NCI-H1436 (cell line): Measurements from ENCODE around the gene LRP5.
A peak's percentile ranks its signal among the peaks of the same experiment; 100 is the strongest.

Experiments
- DNase-seq: peaks from one replicate; lab custom pipeline; 2025; lab: John Stamatoyannopoulos, UW

Gene LRP5

GRCh38 chr11:68312117-68312779 lies at the start of gene LRP5:
TSS of gene LRP5 (plus strand) at chr11:68312591. CDS start at chr11:68312715, 124 bp downstream.
- DNase-seq, result peak; percentile 49

GRCh38 chr11:68263444-68264035 lies 48.9 kb upstream of the LRP5 start:
- no peak for DNase-seq

GRCh38 chr11:68264244-68264643 lies 48.1 kb upstream of the LRP5 start:
- no peak for DNase-seq

DNA sequence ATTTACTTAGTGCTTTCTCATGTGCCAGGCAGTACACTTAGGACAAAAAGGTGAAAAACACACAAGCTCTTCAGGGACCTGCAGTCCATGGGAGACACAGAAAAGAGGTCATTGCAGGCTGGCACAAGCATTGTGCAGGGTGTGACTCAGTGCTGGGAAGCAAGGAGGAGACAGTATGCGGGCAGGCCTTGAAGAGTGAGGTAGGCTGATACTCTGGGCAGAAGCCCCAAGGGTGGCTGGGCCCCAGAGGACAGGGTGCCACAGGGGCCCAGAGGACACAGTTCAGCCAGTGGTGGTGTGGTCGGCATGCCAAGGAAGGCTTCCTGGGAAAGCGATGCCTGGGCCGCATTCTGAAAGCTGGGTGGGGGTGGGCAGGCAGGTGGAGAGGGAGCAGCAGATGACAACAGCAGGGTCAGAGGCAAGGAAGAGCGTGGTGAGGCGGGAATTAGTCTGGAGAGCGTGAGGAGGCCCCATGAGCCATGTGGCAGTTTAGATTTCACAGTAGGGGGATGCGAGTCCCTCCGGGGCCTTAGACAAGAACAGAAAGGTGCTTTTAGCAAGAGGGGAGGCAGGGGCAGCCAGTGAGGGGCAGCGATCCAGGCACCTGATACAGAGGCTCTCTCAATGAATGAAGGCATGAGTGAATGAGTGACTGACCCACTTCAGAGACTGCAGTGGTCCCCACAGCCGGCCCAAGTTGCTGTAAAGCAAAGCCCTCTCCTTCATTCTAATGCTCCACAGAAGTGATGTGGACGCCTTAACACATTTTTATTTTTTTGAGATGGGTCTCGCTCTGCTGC lies 47.5 kb upstream of the LRP5 start:
- no peak for DNase-seq

DNA sequence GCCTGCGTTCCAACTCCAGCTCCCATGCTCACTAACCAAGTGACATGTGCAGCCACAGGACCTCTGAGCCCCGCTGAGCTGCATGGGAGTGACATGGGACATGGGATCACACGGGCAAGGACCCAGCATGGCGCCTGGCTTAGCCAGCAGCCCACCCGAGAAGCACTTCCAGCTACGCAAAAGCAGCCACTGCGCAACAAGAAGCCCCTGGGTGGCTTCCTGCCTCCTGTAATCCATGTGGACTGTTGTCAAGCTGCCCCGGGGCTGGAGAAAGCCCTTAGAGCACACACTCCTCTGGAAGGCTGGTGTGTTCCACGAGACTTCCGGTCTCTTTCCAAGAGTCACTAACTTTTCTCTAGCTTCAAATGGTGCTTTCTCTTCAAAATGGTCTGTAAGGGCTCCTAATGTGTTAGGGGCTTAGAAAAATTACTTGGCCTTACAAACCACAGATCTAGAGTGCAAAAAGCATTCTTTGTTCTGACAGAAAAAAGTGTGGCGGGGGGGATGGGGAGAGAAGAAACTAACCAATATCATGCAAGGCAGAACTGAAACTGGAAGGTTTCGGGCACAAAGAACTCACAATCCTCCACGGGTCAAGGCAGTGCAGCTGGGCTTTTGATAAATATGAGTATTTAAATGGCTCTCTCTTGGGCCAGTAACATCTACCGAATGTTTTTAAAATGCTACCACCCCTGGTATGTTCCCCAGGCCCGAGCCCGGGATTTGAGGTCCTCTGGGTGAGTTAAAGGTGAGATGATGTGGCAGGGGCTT lies 46.1 kb upstream of the LRP5 start:
- no peak for DNase-seq

- no peak for DNase-seq
Observed at GRCh38 chr11:68266936-68267880, 45.2 kb upstream of the LRP5 start.

GRCh38 chr11:68267881-68268240 lies 44.5 kb upstream of the LRP5 start:
- no peak for DNase-seq

- DNase-seq, result no peak
Observed at GRCh38 chr11:68269414-68270081, 42.8 kb upstream of the LRP5 start.

DNA sequence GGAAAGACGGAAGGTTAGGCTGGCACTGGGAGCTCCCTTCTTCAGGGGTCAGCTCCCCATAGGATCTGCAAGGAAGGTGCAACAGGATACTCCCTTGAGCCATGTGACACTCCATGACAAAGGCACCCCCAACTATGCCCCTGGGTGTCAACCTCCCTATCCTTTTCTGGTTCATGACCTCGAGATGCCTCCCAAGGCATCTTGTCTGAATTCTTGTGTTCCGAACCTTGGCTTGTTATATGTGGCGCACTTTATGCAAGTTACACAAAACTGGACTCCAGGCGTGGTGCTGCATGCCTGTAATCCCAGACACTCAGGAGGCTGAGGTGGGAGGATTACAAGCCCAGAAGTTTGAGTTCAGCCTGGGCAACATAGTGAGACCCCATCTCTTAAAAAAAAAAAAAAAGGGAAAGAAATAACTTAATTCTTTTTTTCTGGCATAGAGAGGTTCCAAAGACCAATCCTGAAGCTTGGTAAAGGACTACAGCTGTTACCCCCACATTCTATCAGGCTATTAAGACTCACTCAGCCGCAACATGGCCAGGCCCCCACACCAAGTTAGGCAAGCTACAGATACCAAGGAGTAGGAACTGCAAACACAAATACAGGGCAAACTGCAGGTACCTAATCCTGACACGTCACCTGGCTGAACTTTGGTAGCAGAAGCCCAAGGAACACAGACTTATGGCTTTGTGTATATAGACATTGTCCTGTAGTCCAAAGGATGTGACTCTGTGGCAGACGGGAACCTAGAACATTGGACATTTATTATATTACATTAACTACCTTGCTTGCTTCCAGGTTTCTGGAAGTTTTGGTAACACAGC lies 42.0 kb upstream of the LRP5 start:
- no peak for DNase-seq

DNA sequence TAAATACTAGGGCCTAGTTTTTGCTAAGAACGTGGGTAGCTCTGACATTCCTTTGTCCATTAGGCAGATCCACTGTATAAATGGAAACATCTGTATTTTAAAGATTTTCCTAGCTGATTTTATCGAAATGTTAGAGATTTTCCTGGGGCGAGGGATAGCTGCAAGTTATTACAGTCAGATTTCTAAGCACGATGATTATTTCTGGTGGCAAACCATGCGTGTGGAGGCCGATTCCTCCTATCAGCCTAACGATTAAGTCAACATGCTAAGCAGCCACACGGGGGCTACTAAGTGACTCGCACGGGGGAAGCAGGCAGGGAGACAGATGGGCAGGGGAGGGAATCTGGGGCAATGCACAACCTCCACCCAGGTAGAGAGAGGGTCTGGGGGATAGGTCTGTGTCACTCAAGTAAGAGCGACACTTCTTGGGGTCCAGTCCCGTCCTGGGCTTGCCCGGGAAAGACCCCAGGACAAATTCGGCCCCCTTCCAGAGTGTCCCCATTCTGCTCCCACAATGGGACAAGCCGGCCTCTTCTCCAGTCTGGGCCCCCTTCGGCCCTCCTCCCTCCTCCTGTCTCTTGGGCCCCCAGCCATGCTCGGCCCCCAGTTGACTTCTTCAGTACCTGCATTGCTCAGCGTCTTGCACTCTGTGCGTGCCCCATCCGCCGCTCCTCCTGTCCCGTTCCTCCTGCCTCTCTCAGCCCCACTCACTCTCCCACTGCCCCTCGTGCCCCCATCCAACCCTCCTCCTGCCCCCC lies 41.2 kb upstream of the LRP5 start:
- DNase-seq, result peak; percentile 45

DNA sequence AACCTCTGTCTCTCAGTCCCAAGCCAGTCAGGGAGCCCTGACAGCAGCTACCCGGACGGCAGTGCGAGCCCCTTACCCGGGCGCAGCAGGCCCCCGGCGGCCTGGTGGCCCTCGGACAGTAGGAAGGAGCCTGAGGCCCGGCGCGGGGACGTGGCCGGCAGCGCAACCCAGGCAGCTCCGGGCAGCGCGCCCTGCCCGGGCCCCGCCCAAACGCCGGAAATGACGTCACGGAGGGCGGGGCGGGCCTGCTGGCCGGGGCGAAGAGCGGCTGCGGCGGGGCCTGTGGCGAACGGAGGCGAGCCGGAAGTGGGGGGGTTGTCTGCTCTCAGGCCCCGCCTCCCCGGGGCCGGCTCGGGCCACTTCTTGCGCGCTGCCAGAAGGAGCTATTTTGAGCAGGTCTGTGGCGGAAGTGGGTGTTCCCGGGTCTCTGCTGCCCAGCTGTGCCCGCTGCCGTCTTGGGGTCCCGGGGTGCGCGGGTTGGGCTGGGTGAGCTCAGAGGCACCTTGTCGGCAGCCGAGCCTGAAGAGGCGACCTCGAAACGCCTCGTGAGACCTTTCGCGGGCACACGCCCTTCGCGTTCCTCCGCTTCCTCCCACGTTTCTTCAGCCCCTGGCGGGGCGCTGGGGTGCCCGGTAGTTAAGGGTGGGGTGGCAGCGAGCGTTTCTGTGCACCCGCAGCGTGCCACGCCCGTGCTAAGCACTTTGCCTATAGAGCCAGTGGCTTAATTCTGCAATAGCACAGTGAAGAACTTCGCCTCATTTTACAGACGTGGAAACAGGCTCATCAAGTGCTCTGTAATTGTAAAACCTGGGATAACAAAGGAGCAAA lies 40.4 kb upstream of the LRP5 start, which contains the start of gene C11orf24:
Gene C11orf24 (minus strand): TSS at position 193 of the 828 bp plus-strand sequence. CDS start 8,206 bp downstream, outside the sequence.
- peak; percentile 86 for DNase-seq

DNA sequence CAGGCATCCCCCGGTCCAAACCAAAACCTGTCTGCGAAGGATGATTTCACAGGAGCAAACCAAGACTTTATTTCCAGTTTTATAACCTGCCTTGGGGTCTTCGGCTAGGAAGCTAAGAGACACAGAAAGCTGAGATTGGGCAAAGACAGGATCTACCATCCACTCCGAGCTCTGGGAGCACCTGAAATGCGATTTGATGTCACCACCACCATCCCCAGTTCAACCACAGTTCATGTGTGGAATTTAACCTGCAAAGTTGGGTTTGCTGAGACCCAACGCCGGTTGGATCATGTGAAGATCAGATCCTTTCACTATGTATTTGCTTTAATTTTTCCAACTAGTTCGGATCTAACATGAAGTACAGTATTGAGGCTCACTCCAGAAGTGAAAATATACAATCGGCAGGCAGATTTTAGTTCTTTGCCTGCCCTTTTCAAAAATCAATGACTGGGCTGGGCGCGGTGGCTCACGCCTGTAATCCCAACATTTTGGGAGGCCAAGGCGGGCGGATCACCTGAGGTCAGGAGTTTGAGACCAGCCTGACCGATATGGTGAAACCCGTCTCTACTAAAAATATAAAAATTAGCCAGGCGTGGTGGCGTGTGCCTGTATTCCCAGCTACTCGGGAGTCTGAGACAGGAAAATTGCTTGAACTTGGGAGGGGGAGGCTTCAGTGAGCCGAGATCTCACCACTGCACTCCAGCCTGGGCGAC lies 39.2 kb upstream of the LRP5 start:
- DNase-seq, result no peak

GRCh38 chr11:68274306-68274705 lies 38.1 kb upstream of the LRP5 start:
- no peak for DNase-seq

DNA sequence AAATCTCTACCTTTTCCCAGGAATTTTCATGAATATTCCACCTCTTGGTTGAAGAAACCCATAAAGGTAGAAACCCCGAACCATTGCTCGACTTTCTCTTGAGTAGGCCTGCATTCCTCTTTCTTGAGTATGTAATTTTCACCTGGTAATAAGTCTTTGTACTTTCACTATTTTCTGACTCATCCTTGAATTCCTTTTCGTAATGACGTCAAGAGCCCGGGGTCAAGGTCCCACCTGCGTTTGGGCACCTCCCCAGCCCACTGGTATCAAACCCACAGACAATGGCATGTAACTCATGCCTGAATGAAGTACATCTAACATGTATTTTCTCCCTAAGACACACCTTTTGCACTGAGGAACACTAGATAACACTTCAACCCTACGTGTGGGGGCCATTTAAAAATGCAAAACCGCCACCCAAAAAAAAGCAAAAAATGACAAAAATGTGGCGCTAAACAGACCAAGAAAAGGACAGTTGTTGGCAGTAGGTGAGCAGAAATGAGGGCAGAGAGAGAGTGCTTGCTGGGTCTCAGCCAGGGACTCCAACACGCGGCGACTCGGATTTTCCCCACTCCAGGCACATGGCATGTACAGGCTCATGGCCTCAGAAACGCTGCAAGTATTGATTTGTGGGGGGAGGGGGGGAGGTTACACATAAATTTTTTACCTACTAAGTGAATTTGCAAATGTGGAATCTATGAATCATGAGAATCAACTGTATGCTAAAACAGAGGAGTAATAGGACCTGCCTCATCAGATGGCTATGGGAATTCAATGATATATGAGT lies 36.5 kb upstream of the LRP5 start:
- no peak for DNase-seq

DNA sequence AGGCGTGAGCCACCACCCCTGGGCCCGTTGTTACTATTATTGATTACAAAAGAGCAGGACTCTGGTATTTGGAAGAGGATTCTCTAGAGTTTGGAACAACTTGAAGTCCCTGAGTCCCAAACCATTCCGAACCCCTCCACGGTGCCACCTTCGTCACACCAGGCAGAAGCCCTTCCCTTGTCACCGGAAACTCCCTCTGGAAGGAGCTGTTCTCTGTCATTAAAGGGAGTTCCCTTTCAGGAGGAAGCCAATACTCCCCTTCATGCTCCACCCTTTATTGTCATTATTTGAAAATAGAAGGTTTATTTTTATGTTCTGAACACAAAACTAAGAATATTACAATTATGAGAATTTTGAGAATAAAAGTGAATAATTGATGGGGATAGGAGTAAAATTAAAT lies 35.5 kb upstream of the LRP5 start:
- DNase-seq, result no peak

GRCh38 chr11:68279676-68280075 lies 32.7 kb upstream of the LRP5 start:
- DNase-seq, result no peak
